GM19035 (cell line): ENCODE results near the gene GMPR.
"Not testable (repeated sequence)": the region's sequence is repeated elsewhere in the genome, so short reads cannot be mapped to it uniquely, and the experiment has no call there.

Experiments used
- ATAC-seq: cut with Tn5 transposase; IDR thresholded peaks from one replicate; pipeline ENCODE4 v1.9.1; 2021; ENCODE audit not compliant: unreplicated experiment

Gene GMPR

DNA sequence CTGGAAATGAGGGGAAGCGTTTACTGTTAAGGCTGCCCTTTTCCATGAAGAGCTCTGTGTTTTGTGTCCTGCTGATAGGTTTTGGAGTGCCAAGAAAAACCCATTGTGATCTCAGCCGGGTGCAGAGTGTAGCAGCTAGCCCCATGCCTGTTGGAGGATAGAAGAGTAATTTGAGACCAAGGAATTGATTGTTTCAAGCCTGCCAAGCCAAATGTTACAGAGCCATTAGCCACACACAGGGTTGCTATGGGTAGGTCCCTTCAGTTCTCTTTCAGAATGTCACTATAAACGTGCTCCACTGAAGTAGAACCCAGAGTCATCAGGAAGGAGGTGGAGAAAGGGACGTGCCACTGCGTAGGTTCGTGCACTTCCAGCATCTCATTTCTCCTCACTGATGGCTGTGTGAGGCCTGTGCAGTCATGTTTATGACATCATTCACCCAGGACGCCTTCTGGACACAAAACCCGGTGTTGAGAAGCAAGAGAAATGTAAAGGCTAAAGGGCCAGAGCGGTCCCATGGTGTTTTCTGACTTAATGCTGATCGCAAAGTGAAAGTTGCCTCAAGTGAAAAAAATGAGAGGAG lies 6.6 kb downstream of the GMPR start:
- ATAC-seq: no peak

DNA sequence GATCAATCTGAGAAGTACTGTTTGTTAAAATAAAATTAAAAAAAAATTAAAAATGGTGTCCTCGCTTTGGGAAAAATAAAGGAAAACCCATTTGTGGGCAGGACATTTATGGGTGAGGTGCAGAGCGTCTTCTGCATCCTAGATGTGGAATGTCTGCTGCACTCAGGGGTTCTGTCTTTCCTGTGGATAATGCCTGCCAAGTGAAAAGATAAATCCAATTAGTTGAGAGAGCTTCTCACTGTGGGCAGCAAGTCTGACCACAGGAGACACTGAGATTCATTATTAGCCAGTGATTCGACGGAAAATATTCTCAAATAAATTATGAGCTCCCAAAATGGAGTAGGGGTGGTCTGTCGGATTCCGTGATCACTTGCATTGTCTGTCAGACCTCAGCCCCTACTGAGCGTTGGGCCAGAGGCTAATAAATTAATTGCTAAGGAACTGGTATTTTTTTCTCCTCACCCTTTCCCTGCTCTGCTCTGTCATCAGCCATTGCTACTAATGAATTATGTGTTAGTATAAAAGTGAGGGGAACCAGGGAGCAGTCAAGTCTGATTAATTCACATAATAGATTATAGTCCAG lies 10.0 kb downstream of the GMPR start:
- ATAC-seq: no peak

DNA sequence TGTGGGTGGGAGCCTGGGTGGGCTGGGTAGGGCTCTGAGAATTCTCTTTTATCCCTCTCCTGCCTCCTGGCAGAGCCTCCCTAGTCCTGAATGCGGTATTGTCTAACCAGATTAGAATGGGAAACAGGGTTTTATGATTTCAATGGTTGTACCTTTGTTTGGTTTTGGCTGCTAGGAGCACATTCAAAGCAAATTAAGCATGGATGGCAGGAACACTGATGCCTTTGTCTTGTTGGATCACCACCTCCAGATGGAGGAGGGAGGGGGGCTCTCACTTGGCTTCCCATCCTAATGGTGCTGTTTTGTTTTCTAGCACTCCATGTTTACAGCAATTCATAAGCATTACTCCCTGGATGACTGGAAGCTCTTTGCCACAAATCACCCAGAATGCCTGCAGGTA lies 11.6 kb downstream of the GMPR start:
- ATAC-seq: no peak

DNA sequence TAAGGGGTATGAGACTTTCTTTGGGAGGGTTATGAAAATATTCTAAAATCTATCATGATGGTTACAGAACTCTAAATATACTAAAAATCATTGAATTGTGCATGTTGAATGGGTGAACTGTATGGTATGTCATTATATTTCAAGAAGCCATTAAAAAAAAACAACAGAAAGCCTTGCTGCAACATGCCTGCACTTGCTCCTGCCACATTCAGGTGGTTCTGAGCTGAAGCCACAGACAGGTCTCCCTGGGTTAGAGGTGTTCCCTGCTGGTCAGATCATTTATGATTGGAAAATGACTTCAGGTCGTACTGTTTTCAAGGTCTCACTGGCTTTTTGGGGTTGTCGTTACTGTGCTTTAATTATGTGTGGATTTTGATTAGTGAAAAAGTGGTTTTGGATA lies 13.3 kb downstream of the GMPR start:
- ATAC-seq: no peak

DNA sequence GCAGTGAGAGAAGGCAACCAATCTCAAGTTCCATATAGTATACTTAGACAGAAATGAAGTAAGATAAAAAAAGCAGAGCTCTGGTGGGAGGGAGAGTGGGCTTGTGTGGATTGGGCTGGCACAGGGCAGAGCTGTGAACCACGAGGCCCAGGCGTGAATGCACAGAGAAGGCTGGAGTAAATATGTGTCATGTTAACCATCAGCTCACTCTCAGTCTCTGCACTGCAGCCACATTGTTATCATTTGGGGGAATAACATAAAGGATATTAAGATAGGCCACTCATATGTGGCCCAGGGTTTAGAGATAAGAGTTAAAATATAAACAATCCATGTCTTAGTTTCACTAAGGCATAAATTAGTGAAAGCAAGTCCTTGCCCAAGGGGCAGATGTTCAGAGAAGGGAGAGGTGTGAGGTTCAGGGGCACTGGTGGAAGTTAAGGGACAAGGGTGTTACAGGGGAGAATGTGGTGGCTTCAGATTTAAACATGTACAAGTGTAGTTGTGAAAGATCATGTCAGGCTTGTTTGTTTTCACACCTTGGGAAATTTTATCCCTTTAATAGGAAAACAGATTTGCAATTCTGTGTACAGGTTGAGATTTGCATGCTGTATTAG lies 14.4 kb downstream of the GMPR start:
- no peak for ATAC-seq

DNA sequence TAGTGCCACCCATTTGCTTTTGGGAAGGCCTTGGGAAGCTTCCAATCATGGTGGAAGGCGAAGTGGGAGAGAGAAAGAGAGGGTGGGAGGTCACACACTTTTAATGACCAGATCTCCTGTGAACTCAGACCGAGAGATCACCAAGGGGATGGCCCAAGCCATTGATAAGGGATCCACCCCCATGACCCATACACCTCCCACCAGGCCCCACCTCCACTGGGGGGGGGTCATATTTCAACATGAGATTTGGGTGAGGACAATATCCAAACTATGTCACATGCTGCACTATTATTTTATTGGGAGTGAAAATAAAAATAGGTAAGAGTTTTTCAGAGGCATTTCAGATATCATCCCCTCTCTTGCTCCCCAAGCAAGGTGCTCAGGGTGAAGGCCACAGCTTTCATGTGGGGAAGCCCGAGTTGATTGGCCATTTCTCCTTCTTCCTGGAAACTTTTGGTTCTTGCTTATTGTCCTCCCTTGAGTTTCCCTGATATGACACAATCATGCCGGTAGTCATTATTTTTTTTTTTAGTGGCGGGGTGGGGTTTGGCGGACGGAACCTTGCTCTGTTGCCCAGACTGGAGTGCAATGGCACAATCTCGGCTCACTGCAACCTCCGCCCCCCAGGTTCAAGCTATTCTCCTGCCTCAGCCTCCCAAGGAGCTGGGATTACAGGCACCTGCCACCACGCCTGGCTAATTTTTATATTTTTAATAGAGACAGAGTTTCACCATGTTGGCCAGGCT lies 15.2 kb downstream of the GMPR start:
- ATAC-seq: no peak

DNA sequence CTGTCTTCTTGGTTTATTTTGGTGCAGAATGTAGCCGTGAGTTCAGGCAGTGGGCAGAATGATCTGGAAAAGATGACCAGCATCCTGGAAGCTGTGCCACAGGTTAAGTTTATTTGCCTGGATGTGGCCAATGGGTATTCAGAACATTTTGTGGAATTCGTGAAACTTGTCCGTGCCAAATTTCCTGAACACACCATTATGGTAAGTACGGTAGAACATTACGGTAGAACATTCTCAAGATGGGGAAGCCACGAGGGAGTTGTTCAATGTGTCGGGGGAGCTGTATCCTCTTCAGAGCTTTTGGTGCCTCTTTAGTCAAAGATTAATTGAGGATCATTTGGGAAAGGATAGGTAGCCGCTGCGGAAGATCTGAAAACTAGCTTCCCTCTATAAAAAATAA lies 16.1 kb downstream of the GMPR start:
- no peak for ATAC-seq

DNA sequence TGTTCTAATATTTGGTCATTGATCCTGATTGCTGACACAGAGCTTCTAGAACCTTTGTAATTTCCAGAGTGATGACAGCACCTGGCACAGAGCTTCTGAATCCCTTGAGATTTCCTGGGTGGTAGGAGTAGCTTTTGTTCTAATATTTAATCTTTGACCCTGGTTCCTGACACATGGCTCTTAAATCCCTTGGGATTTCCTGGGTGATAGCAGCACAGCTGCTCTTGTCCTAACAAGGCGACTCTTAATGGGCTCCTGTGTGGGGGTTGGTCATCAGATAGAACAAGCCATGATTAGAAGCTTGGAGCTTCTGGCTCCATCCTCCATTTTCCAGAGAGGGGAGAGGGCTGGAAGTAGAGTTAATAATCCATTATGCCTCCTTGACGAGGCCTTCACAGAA lies 18.4 kb downstream of the GMPR start:
- no peak for ATAC-seq

DNA sequence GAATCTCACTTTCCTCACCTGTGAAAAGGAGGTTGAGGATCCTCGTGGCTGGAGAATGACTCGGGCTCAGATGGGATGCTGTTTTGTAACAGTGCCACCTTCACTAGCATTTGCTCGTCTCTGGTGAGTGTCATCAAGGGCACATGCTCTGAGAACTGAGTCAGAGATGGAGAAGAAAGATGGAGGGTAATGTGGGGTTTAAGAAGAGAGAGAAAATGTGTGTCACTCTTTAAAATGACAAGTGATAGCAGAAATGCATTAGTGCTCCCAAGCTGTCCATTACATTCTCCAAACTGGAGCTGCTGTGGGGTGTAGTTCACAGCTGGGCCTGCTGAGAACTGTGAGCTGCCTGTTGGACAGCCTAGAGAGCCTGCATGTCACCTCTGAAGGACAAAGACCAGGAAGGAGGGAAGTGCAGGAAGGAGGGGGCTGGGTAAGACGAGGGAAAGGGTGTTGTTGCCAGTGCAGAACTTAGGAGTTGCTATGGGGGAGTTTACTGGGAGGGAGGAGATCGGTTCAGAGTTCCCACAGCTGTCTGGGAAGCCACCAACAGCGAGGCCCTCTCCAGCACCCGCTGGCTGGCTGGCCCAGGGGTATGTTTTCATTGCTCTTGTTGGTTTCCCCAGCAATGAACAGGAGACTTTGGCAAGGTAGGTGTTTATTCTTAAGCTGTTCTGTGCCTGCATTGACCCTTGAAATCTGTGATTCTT lies 19.8 kb downstream of the GMPR start:
- ATAC-seq: no peak

DNA sequence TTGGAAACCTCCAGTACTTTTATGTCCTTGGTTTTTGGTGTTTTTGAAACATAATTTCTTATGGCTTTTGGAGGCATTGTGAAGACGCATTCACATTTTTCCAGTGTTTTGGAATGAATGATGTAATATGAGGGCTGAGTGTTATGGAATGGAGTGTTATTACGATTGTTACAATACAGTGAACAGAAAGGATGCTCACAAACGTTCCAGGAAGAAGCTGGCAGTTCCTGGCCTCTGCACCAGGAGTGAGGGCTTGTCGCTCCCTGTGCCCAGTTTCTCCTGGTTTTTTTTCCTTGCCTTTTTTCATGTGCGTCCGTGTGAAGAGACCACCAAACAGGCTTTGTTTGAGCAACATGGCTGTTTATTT lies 20.3 kb downstream of the GMPR start:
- ATAC-seq: no peak

DNA sequence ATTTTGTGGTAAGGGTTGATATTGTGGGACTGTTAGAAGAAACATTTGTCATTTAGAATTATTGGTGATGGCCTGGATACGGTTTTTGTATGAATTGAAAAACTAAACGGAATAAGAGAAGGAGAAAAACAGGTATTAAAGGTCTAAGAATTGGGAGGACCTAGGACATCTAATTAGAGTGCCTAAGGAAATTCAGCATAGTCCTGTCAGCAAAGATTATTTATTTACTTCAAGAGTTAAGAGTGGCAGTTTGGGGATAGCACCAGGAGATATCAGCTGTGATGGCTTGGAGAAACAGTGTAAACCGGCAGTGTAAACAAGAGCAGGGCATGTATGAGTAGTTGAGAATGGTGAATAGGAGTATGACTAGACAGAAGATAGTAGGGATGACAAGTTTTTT lies 21.2 kb downstream of the GMPR start:
- not testable (repeated sequence) for ATAC-seq

DNA sequence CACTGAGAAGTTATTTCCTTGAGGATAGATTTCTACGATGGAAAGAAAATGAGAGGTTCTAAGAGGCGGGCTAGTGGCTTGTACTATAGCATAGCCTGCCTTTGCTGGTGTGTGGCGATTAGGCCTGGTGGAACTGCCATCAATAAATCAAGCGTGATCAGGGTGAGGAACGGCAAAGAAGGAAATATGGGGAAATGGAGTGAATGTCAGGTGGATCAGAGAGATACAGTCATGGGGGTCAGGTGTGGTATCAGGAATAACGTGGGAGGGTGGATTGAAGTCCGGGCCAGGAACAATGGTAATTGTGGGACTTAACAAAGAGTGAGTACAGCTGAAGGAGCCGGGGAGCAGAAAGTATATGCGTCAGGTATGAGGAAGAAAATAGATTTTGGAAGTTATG lies 22.2 kb downstream of the GMPR start:
- not testable (repeated sequence) for ATAC-seq

DNA sequence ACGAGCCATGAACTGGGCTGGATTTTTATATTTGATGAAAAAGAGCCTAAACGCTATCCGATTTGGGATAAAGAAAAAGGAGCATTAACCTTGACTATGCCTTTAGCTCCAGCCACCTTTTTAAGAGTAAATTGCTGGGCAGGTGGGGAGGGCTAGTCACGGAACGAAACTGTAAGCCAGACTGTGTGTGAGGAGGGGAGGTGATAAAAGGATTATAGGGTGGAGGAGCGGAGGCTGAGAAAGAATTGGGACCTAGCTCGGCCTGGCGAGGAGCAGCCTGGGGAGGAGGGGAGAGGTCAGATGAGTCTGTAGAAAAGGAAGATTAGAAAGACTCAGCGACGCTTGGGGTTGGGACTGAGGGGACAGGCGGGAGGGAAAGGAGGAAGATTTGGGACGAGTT lies 24.4 kb downstream of the GMPR start:
- not testable (repeated sequence) for ATAC-seq

DNA sequence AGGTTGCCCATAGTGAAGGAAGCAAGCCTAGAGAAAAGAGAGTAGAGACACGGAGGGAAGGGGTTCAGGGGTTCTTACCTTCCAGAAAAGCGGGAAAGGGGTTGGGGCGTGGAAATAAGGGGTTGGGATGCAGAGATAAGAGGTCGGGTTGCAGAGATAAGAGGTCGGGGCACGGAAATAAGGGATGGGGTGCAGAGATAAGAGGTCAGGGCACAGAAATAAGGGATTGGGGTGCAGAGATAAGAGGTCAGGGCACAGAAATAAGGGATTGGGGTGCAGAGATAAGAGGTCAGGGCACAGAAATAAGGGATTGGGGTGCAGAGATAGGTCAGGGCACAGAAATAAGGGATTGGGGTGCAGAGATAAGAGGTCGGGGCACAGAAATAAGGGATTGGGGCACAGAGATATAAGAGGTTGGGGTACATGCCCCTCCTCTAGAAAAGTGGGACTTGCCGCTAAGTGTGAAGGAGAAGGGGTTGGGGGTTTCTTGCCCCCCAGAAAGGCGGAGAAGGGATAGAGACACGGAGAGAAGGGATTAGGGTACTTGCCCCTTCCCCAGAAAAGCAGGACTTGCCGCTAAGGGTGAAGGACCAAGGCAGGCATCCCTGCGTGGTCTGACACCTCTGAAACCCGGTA lies 25.2 kb downstream of the GMPR start:
- not testable (repeated sequence) for ATAC-seq

DNA sequence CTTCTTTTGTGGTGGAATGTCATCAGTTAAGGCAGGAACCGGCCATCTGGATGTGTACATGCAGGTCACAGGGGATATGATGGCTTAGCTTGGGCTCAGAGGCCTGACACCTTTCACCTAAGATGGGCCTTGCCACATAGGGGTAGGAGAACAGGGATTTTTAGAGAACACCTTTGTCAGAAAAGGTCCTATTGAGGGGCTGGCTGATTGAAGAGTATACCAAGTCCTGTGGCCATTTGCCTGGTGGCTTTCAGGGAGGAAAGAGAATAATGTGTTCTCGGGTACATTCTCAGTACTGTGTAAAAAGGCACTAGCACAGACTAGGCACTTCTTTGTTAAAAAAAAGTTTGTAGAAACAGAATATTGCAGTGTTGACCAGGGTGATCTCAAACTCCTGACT lies 26.4 kb downstream of the GMPR start:
- no peak for ATAC-seq

DNA sequence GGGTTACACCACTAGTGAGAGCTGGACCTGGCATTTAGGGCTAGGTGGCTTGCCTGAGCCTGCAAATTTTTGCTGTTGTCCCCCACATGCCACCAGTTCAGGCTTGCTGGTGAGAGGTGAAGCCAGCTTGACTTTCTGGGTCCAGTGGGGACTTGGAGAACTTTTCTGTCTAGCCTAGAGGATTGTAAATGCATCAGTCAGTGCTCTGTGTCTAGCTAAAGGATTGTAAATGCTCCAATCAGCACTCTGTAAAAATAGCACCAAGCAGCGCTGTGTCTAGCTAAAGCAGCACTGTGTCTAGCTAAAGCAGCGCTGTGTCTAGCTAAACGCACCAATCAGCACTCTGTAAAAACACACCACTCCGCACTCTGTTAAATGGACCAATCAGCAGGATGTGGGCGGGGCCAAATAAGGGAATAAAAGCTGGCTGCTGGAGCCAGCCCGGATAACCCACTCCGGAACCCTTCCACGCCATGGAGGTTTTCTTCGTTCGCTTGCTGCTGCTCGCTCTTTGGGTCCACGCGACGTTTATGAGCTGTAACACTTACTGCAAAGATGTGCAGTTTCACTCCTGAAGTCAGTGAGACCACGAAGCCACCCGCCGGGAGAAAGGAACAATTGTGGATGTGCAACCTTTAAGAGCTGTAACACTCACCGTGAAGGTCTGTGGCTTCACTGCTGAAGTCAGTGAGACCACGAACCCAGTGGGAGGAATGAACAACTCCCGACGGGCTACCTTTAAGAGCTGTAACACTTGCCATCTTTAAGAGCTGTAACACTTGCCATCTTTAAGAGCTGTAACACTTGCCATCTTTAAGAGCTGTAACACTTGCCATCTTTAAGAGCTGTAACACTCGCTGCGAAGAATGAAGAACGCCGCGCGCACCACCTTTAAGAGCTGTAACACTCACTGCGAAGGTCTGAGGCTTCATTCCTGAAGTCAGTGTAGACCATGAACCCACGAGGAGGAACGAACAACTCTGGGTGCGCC lies 27.3 kb downstream of the GMPR start:
- ATAC-seq: no peak

DNA sequence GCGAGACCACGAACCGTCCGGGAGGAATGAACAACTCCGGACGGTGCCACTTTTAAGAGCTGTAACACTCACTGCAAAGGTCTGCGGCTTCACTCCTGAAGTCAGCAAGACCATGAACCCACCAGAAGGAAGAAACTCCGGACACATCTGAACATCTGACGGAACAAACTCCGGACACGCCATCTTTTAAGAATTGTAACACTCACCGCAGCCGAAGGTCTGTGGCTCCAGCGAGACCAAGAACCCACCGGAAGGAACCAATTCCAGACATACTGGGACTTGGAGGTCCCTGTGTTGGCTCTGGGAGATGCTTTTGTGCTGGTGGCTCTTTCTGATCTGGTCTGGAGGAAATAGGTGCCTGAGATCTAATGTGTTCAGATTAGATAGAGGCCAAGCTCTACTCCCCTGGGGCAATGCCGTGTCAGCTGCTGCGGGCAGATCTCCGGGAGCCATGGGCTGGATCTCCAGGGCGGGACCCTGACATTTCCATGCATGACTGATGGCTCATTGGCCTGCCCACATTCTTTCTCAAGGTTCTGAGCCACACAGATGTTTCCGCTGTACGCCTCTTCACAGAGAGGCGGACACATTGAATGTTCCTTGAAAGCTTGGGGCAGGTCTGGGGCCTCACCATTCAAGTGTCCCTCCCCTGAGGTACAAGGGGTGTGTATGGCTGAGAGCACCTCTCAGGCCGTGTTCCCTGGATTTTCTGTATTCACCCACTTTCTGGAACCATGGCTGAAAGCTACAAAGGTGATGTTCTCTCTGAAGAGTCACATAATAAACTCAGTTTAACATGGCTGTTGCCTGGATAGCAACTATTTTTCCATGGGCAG lies 29.3 kb downstream of the GMPR start:
- no peak for ATAC-seq

DNA sequence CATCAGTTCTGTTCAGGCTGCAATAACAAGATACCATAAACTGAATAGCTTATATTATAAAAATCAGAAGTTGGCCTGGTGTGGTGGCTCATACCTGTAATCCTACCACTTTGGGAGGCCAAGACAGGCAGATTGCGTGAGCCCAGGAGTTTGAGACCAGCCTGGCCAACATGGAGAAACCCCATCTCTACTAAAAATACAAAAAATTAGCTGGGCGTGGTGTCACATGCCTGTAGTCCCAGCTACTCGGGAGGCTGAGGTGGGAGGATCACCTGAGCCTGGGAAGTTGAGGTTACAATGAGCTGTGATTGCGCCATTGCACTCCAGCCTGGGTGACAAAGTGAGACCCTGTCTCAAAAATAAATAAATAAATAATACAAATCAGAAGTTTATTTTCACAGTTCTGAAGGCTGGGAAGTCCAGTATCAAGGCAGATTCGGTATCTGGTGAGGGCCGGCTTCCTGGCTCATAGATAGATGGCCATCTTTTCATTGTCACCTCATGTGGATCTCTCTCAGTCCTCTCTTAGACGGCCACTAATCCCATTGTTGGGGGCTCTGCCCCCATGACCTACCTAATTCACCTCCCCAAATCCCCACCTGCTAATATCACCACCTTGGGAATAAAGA lies 31.2 kb downstream of the GMPR start:
- not testable (repeated sequence) for ATAC-seq
